HG02981 (cell line): ENCODE data around the gene SNHG17.

Experiments used
- ATAC-seq: cut with Tn5 transposase; IDR thresholded peaks from one replicate; pipeline ENCODE4 v1.9.1; 2021; ENCODE audit warnings: mild to moderate bottlenecking, moderate library complexity; ENCODE audit not compliant: unreplicated experiment

SNHG17 gene

GRCh38 chr20:38377039-38377685 is 58.0 kb downstream of the SNHG17 start:
- ATAC-seq, result no peak

- no peak for ATAC-seq
Measured at GRCh38 chr20:38373898-38374297, 61.2 kb downstream of the SNHG17 start.

GRCh38 chr20:38373231-38373867 is 61.8 kb downstream of the SNHG17 start:
- no peak for ATAC-seq

GRCh38 chr20:38372806-38373205 is 62.3 kb downstream of the SNHG17 start:
- no peak for ATAC-seq
